Activated naive CD4-positive, alpha-beta T cell treated with Interleukin-2 at 50 U/mL for 16 hours (primary cell): ENCODE data around the gene BLMH.

ENCODE experiments used
- DNase-seq: peaks from one replicate; pipeline ENCODE4 v3.0.0-alpha.2; 2020

BLMH gene, protein sequence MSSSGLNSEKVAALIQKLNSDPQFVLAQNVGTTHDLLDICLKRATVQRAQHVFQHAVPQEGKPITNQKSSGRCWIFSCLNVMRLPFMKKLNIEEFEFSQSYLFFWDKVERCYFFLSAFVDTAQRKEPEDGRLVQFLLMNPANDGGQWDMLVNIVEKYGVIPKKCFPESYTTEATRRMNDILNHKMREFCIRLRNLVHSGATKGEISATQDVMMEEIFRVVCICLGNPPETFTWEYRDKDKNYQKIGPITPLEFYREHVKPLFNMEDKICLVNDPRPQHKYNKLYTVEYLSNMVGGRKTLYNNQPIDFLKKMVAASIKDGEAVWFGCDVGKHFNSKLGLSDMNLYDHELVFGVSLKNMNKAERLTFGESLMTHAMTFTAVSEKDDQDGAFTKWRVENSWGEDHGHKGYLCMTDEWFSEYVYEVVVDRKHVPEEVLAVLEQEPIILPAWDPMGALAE

DNA sequence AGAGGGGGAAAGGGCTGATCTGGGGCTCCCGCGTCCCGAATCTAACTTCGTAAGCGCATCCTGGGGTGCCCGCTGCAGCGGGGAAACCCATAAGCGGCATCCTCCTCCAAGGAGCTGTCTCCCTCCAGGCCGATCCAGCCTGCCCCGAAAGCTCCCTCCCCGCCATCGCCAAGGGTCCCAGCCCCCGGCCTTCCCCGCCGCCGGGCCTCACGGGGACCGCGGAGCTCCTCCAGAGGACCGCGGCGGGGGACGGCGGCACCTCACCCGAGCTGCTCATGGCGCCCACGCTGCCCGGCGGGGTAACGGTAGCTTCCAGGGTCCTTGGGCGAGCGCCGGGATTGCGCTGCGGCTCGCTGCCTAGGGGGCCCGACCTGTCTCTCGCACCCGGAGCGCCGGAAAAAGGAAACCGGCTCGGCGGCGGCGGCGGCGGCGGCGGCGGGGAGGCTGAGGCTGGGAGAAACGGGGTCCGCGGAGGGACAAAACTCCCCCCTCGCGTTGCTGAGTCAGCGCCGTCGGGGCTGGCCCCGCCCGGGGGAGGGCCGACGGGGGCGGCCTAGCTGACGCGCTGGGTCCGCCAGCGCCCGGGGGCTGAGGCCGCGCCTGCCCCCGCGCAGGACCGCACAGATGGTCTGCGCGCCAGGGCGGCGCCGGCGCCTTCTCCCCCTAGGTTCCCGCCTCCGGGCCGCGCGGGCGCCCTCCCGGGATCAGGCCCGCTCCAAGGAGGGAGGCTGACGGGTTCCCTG is at the start of gene BLMH:
TSS of gene BLMH (minus strand) at position 402 of the 743 bp plus-strand sequence. CDS start at position 277, 125 bp downstream.
- peak; percentile 87 for DNase-seq

GRCh38 chr17:30340801-30341356 is 49.1 kb upstream of the BLMH start:
- DNase-seq, result no peak

DNA sequence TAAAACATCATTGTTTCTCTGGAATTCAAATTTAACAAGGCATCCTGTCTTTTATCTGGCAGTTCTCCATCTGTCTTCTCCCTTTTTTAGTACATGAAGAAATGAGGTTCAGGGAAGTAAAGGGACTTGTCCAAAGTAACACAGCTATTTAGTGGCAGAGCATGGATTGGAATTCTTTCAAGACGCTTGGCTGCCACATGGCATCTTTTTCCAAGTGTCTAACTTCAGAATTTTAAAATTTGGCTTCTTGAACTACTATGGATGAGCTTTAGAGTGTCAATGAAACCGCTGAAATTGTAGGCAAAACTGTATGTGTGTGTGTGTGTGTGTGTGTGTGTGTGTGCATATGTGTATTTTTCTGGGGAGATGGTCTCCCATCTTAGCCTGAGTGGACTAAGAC is 47.3 kb upstream of the BLMH start:
- DNase-seq, result no peak

- DNase-seq, result no peak
Measured at GRCh38 chr17:30337393-30337999, 45.8 kb upstream of the BLMH start.

DNA sequence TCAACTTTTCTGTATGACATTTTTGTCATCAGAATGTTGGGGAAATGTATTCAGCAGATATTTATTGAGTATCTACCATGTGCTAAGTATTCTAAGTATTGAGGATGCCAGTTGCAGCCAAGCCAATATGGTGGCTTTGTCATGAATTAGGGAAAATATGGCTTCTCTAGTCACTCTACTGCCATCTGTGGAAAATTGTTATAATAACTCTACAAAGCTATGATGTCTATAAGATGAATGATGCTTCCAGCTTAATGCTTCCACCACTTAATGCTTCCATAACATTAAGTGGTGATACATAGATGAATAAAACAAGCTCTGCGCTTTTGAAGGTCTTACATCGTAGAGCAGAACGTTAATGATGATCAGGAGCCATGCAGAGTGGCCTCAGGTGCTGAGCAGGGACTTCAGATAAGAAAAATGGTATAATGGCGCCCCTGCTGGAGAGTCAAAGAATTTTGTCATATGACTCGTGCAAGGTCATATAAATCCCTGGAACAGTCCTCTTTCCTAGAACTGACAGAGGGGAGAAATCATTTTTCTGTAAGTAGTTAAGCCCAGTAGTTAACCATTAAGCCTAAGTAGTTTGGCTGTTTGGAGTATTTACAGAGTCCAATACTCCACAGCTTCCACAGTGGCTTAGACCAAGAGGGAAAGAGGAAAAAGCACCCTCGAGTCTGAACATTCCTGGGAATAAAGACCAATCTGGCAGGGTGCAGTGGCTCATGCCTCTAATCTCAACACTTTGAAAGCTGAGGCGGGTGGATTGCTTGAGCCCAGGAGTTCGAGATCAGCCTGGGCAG is 44.8 kb upstream of the BLMH start:
- peak; percentile 58 for DNase-seq

DNA sequence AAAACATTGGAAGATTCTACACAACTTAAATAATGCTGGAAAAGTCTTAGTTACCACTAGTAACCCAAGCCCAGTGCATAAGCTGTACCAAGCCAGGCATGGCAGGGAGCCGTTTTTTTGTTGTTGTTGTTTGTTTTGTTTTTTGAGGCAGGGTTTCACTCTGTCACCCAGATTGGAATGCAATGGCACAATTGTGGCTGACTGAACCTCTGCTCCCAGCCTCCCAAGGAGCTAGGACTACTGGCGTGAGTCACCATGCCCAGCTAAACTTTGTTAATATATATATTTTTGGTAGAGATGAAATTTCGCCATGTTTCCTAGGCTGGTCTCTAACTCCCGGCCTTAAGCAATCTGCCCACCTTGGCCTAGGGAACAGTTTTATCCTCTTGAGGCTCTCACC is 42.7 kb upstream of the BLMH start:
- no peak for DNase-seq

DNA sequence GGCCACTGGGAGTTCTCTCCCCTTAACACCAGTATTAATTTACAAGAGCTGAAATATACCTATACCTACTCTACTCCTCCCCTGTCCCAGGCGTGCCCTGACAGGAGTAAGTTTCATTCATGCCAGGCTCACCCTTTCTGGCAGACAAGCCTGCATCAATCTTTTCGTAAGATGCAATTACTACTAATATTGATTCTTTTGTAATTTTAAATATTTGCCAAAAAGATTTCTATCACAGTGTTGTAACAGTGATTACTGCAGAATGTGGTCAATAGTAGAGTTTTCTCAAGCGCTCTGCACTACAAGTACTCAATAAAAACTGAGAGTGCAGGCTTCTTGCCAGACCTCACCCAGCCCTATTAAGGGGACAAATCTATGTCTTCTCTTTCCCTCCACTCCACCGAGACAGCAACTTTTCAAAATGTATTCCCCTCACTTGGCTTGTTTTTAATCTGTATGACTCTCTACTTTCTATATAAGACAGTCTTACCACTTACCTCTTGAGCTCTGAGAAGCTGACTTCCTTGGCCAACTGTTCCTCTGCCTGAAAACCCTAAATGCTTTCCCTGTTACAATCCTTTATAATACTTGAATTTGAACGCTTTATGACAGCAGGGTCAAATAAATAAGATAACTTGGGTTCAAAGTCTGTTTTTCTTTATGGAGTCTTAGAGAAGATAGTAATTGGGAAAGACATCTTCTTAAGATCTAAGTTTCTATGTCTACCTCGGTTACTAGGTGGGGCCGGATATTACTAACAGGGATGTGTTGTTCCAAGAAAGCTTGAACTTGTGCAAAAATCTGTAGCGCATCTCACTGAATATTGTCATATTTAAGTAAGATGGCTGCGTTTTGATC is 42.0 kb upstream of the BLMH start, which contains the start of gene TMIGD1:
TSS of gene TMIGD1 (minus strand) at position 555 of the 858 bp plus-strand sequence. CDS start 1,924 bp downstream, outside the sequence.
- no peak for DNase-seq

DNA sequence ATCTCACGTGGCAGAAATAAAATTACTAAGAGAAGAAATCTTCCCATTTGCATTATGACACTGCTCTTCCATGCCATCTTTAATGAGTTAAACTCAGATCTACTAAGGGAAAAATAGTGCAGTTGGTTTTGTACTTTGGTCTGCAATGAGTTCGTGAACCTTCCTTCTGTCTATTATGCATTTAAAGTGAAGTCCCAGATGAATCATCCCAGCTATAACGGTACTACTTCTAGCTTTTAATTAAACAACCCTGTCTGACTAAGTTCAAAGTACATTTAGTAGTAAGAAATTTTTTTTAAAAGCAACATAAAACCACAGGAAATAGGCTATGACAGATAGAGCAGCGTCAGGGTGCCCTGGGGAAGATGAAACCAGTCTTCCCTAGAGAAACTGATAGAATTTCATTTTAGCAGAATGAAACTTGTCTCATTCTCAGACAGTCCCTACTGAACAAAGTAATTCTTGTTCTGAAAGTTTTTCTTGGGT is 40.4 kb upstream of the BLMH start:
- peak; percentile 60 for DNase-seq

DNA sequence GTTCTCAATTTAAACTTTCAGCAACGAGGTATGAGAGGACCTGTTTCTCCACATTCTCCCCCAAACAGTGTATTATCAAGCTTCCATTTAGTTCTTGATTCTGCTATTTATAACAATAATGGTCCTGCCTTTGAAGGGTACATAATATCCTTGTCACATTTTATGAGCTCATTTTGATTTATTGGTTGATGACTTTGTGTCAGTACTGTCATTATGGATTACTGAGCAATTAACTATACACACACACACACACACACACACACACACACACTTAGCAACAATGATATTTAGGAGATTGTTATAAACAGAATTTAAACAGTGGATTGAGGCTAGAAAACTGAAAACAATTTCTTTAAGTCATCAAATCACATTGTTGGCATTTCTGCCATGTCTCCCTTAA is 35.1 kb upstream of the BLMH start:
- no peak for DNase-seq

DNA sequence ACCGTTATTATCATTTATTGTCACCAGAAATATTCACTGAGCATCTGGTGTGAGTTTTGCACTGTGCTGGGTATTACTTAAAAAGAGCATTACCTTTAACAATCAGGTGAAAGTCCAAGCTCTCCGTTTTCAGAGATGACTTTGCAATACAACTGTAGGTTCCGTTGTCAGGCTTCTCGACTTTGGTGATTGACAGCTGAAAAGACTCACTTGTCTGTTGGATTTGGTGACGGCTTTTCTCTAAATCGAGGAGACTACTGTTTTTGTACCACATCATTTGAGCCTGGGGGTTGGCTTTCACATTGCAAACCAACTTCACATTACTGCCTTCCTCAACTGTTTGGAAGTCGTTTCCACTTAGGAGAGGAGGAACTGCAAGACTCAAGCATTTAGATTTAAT is 33.0 kb upstream of the BLMH start:
- DNase-seq, result no peak

- peak; percentile 52 for DNase-seq
Measured at GRCh38 chr17:30323895-30324319, 32.2 kb upstream of the BLMH start.

- peak; percentile 36 for DNase-seq
Measured at GRCh38 chr17:30323262-30323894, 31.6 kb upstream of the BLMH start.

GRCh38 chr17:30321314-30321713 is 29.6 kb upstream of the BLMH start:
- no peak for DNase-seq

DNA sequence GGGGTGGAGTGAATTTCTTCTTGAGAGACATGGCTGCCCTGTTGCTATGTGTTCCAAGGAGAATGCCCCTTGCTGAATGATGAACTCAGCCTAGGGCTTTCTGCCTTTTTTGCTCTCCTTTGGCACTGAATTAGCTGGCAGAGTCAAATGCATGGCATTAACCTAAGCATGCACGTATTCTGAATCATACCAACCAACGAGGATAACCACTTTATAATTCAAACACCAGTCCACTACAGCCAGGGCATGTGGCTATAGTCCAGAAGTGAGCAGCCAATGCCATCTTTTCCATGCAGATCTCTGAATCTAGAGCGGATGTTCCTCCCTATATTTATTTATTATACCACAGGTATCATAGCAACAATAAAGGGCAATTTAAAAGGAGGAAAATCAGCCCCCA is 26.4 kb upstream of the BLMH start:
- no peak for DNase-seq

- no peak for DNase-seq
Measured at GRCh38 chr17:30316736-30317135, 25.0 kb upstream of the BLMH start.

DNA sequence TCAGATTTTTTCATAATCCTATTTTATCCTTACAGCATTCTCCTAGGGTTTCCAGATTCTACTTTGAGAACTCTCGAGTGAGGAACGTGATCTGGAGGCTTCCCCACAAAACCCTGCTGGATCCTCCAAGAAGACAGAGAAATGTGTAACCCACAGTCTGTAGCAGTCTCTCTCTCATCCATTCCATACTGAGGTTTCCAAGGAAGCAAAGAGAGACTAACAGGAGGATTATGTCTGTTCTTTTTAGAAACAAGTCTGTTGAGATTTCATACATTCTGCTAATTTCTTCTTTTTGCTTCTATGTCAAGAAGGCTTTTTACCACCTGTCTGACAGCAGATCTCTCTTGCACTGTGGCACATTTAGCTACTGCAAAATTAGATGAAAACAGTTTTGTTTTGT is 23.4 kb upstream of the BLMH start:
- DNase-seq, result no peak

- no peak for DNase-seq
Measured at GRCh38 chr17:30314474-30314873, 22.7 kb upstream of the BLMH start.

- no peak for DNase-seq
Measured at GRCh38 chr17:30312226-30312625, 20.5 kb upstream of the BLMH start.

DNA sequence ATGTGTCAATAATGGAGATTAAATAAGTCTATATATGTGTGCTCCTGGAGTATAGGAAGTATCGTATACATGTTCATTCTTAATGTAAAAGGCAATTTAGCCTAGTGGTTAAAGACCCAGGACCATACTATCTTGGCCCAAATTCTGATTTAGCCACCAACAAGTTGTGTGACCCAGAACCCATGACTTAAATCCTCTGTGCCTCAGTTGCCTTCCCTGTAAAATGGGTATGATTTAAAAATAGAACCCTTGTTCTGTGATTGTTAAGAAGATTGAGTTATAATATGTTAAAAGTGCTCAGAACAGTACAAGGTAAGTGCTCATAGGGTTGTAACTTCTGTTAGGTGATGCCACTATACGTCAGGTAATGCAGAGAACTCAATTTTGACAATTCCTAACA is 18.8 kb upstream of the BLMH start:
- DNase-seq, result no peak

DNA sequence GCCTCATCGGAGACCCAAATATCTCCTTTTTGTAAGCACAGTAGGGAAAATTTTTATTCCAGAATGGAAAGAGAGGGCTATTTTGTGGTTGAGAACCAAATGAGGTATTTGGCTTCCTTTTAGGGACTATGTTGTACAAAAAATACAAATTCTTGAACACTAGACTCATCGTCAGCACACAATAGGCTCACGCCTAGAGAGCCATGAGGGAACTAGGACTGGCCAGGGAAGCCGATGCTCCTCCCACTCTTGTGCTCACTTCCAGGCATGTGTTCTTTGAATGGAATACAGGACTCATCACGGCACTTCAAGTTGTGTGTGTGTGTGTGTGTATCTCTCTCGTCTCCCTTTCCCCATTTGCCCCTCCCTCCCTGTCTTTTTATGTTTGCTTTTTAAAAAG is 17.8 kb upstream of the BLMH start:
- no peak for DNase-seq

DNA sequence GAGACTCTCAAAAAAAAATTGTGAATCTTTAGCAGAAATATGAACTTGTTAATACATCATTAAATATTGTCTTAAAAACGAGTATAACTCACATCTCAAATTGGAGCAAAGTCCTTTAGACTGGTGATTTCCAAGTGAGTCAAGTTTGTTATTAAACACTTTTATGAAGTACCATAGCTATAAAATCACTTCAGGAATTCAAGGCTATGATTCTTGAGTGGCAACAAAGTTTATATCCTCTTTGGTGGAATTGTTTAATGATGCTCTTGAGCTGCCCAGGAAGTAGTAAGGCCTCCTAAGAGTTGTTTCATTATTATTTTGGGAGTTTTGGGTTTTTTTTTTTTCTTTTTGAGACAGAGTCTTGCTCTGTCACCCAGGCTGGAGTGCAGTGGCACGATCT is 16.7 kb upstream of the BLMH start:
- no peak for DNase-seq
